IMR-90 (cell line): Measurements from ENCODE around the gene ZDHHC14. TPM values are rescaled to one million over a fixed set of nuclear protein-coding genes. Genes with fewer than 3 reads are reported as not detected.

ENCODE experiments used
- ATAC-seq: fragments of 200-7000 bp; cut with Tn5 transposase; 2 replicates; pipeline ENCODE4 v1.9.1; 2020; ENCODE audit warnings: low read depth, mild to moderate bottlenecking, moderate library complexity
- BruUV-seq: library from RNA; stranded (reverse); fragments of 400-500 nt; replicated peaks from 2 replicates; lab custom pipeline; 2021; lab: Mats Ljungman, UMichigan
- CTCF ChIA-PET: fragments of 300-600 bp; formaldehyde crosslinking; extraction: SDS; loops from one replicate; lab custom pipeline; 2021; ENCODE audit warnings: antibody characterized with exemption; lab: Yijun Ruan, JAX
- POLR2A ChIA-PET: fragments of 300-600 bp; sonication (Branson Sonifier 250); formaldehyde crosslinking; loops from one replicate; lab custom pipeline; 2022; ENCODE audit warnings: antibody characterized with exemption; ENCODE audit not compliant: unreplicated experiment; lab: Charles Lee
- DNase-seq: peaks from one replicate; pipeline ENCODE4 v3.0.0; 2013
- H2AFZ ChIP-seq: replicated peaks from 2 replicates; pipeline ENCODE3; 2013; ENCODE audit warnings: low read length, mild to moderate bottlenecking; ENCODE audit not compliant: poor library complexity
- H2AK5ac ChIP-seq: 2 replicates; pipeline ENCODE4 v1.6.1; 2013; ENCODE audit warnings: low read depth, low read length, inconsistent platforms
- H2AK9ac ChIP-seq: replicated peaks from 2 replicates; pipeline ENCODE3; 2013; ENCODE audit warnings: mild to moderate bottlenecking, low read depth, low read length, moderate library complexity; ENCODE audit not compliant: poor library complexity
- H2BK120ac ChIP-seq: 2 replicates; pipeline ENCODE4 v1.6.1; 2013; ENCODE audit warnings: low read depth, low read length, inconsistent platforms
- H2BK15ac ChIP-seq: 3 replicates; pipeline ENCODE4 v1.6.1; 2013; ENCODE audit warnings: low read depth, low read length, inconsistent platforms
- H2BK20ac ChIP-seq: 2 replicates; pipeline ENCODE4 v1.6.1; 2013; ENCODE audit warnings: low read depth, mild to moderate bottlenecking, inconsistent platforms, low read length, moderate library complexity
- H2BK5ac ChIP-seq: 2 replicates; pipeline ENCODE4 v1.6.1; 2013; ENCODE audit warnings: mild to moderate bottlenecking, low read depth, low read length, inconsistent platforms; ENCODE audit not compliant: poor library complexity, severe bottlenecking
- H3K14ac ChIP-seq: replicated peaks from 2 replicates; pipeline ENCODE4 v1.6.1; 2013; ENCODE audit warnings: low read depth, low read length, inconsistent platforms
- H3K18ac ChIP-seq: 2 replicates; pipeline ENCODE4 v1.6.1; 2013; ENCODE audit warnings: low read depth, low read length, control low read depth
- H3K23ac ChIP-seq: 2 replicates; pipeline ENCODE4 v1.6.1; 2013; ENCODE audit warnings: low read depth, low read length, inconsistent platforms
- H3K27ac ChIP-seq: 2 replicates; pipeline ENCODE4 v1.5.1; 2013; ENCODE audit warnings: mild to moderate bottlenecking, control low read depth, low read length; ENCODE audit not compliant: insufficient read depth
- H3K27me3 ChIP-seq: 2 replicates; pipeline ENCODE4 v1.6.1; 2013; ENCODE audit warnings: low read length; ENCODE audit not compliant: control insufficient read depth, insufficient read depth
- H3K36me3 ChIP-seq: 2 replicates; pipeline ENCODE4 v1.6.1; 2013; ENCODE audit warnings: low read length, mixed read lengths; ENCODE audit not compliant: control insufficient read depth, insufficient read depth
- H3K4ac ChIP-seq: 2 replicates; pipeline ENCODE4 v1.6.1; 2013; ENCODE audit warnings: low read depth, low read length, inconsistent platforms
- H3K4me1 ChIP-seq: 2 replicates; pipeline ENCODE4 v1.6.1; 2013; ENCODE audit warnings: low read length, mixed read lengths; ENCODE audit not compliant: control insufficient read depth, insufficient read depth
- H3K4me2 ChIP-seq: 2 replicates; pipeline ENCODE4 v1.6.1; 2013; ENCODE audit warnings: low read depth, mild to moderate bottlenecking, control low read depth, low read length, moderate library complexity
- H3K4me3 ChIP-seq: 2 replicates; pipeline ENCODE4 v1.5.1; 2013; ENCODE audit warnings: low read depth, mild to moderate bottlenecking, control low read depth, low read length, moderate library complexity; ENCODE audit not compliant: insufficient read depth
- H3K56ac ChIP-seq: 2 replicates; pipeline ENCODE4 v1.6.1; 2013; ENCODE audit warnings: low read length, inconsistent platforms; ENCODE audit not compliant: insufficient read depth; ENCODE audit errors: extremely low read depth
- H3K79me1 ChIP-seq, 2 experiments: 2 replicates each; pipeline ENCODE4 v1.6.1; 2013; ENCODE audit warnings: low read length in 2 of 2, inconsistent platforms in 1 of 2, low read depth in 1 of 2
- H3K9ac ChIP-seq: 2 replicates; pipeline ENCODE4 v1.6.1; 2013; ENCODE audit warnings: low read depth, low read length, control low read depth
- H3K9me1 ChIP-seq: 2 replicates; pipeline ENCODE4 v1.6.1; 2013; ENCODE audit warnings: low read length, inconsistent platforms; ENCODE audit not compliant: insufficient read depth
- H3K9me3 ChIP-seq: 2 replicates; pipeline ENCODE4 v1.6.1; 2013; ENCODE audit warnings: low read length; ENCODE audit not compliant: control insufficient read depth, insufficient read depth
- H4K20me1 ChIP-seq: 2 replicates; pipeline ENCODE4 v1.6.1; 2013; ENCODE audit warnings: low read length, inconsistent platforms; ENCODE audit not compliant: insufficient read depth
- H4K5ac ChIP-seq: 2 replicates; pipeline ENCODE4 v1.6.1; 2013; ENCODE audit warnings: mild to moderate bottlenecking, low read depth, low read length, control low read depth
- H4K8ac ChIP-seq, 2 experiments: 2 replicates each; pipeline ENCODE4 v1.6.1; 2013; ENCODE audit warnings: low read depth in 2 of 2, low read length in 2 of 2, control low read depth in 1 of 2, inconsistent platforms in 1 of 2
- H4K91ac ChIP-seq: 2 replicates; pipeline ENCODE4 v1.6.1; 2013; ENCODE audit warnings: low read depth, low read length, inconsistent platforms; ENCODE audit not compliant: insufficient read depth
- MAFK ChIP-seq: IDR thresholded peaks from 2 replicates; pipeline ENCODE4 v1.6.1; 2012; ENCODE audit warnings: low read depth, low read length, improper control_type of control experiment
- RCOR1 ChIP-seq: IDR thresholded peaks from 2 replicates; pipeline ENCODE4 v1.6.1; 2012; ENCODE audit warnings: mild to moderate bottlenecking, low read length, improper control_type of control experiment; ENCODE audit not compliant: insufficient replicate concordance
- WGBS, 2 experiments: methylation state at CpG; one replicate each; pipeline versions ENCODE4 v1.1.5 to v1.1.7; 2013; ENCODE audit warnings: missing lambda C conversion rate in 2 of 2; ENCODE audit not compliant: insufficient read length in 1 of 2; ENCODE audit errors: extremely low coverage in 2 of 2; 5-methylcytosine and 5-hydroxymethylcytosine counted together
- dilution Hi-C: fragments of 300-500 bp; cut with HindIII; formaldehyde crosslinking; loops from one replicate; pipeline ENCODE4 v1.14.3; 2018; ENCODE audit warnings: low sequenced_read_pairs; ENCODE audit not compliant: unreplicated experiment
- in situ Hi-C: fragments of 300-500 bp; cut with MboI; formaldehyde crosslinking; loops from 3 replicates; pipeline ENCODE4 v1.14.3; 2019; ENCODE audit warnings: low sequenced_read_pairs, inconsistent platforms, mixed read lengths
- intact Hi-C: fragments of 100-400 bp; cut with micrococcal nuclease; formaldehyde crosslinking; loops from 2 replicates; pipeline ENCODE4 v1.10.0; 2022
- polyA plus RNA-seq, 3 experiments: library from polyadenylated mRNA; depleted of rRNA; stranded (reverse); fragments of >200 nt; gene quantifications; 2 replicates each; pipeline ENCODE4 v1.2.3, GENCODE V29; 2012; ENCODE audit warnings: low replicate concordance in 1 of 3
- total RNA-seq: library from RNA; depleted of rRNA; stranded (reverse); fragments of >200 nt; gene quantifications from 2 replicates; pipeline ENCODE4 v1.2.3, GENCODE V29; 2012

ZDHHC14 gene
- total and polyA plus RNA-seq, 2 of the 4 experiments (the other 2 are of a cell fraction) = 0.90 to 2.0 TPM

DNA sequence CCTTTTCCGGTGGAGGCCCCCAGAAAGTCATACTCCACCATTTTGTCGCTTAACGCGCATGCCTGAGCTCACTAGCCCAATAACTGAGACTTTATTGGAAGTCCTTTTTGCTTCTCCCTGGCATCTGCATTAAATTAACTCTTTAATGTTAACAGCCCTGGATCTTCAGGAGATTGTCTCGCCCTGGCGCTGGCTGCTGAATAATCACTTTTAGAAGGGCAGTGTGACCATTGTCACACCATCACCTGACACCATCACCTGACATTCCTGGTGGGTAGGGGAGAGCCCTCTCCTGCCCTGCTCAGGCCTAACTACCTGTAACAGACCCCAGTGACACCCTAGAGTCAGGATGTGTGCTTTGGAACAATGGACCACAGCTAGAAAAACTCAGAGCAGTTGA lies 326.6 kb downstream of the ZDHHC14 start:
- dilution Hi-C loops = no loop called here
- in situ Hi-C loops = no loop called here
- Histone ChIP-seq H3K36me3 (no peaks in the 10 kb centered on the region), H3K4me2 (no peak overlapping the region), H3K9me3 (no peaks in the 10 kb centered on the region), H3K14ac (no peak overlapping the region), H2AK5ac (no peak overlapping the region), H2AK9ac (no peak overlapping the region), H3K4me1 (peaks cover 3% of the 10 kb centered on the region; the same call in 1 of the 2 replicates), H3K56ac (no peak overlapping the region), H3K23ac (no peak overlapping the region), H2BK5ac (no peak overlapping the region), H4K5ac (no peak overlapping the region), H3K27me3 (peaks cover 2% of the 10 kb centered on the region; the same call in 1 of the 2 replicates), H2BK15ac (no peak overlapping the region), H4K91ac (no peak overlapping the region), H2BK120ac (no peak overlapping the region), H4K20me1 (no peaks in the 10 kb centered on the region), H3K4me3 (no peak overlapping the region), H3K27ac (no peak overlapping the region), H2BK20ac (no peak overlapping the region), H3K9ac (no peak overlapping the region), H3K9me1 (no peaks in the 10 kb centered on the region), H3K18ac (no peak overlapping the region), H3K4ac (no peak overlapping the region), H3K79me1 (no peaks in the 10 kb centered on the region), H4K8ac (no peak overlapping the region), H2AFZ (no peak overlapping the region)
- 33% methylated on average over 3 of the region's 6 CpGs; no CpG with 5 or more reads in 1 of the 2 experiments for WGBS, 2 experiments
- intact Hi-C loops = no loop called here
- BruUV-seq = no TSS peak
- DNase-seq = no peak
- ATAC-seq = no peak
- ChIA-PET POLR2A (no interaction called here), CTCF (no interaction called here)
- TF ChIP-seq MAFK (peak; percentile 34; the same call in 1 of the 2 replicates), RCOR1 (no peak)
